ENCODE data around the gene LRCH1. TPM values are rescaled to one million over a fixed set of nuclear protein-coding genes. Genes with fewer than 3 reads are reported as not detected.

LRCH1 gene
- total and polyA plus RNA-seq, 4 donors: 2.6 to 6.6 (median 3.4) TPM

DNA sequence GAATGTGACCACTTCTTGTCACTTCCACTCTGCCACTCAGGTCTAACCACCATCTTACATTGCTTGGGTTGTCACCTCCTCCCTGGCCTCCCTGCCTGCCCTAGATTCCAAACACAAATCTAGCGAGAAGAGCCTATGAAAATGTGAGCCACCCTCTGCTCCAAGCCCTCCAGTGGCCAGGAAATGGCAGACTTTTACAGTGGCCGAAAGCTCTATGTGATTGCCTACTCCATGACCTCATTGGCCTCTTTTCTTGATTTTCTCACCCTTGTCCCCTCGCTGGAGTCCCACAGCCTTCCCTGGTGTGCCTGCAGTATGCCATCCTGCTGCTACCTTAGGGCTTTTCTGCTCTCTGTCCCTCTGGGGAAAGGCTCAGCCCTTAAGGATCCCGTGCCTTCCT, 84.2 kb downstream of the LRCH1 start:
- H3K4me1 ChIP-seq (ENCODE audit: control insufficient read depth in 4 of 4, insufficient read depth in 4 of 4, low read length in 3 of 4): peaks cover 1 to 22% (median 6%) of the 10 kb centered on the region in 4 donors
- DNase-seq (ENCODE audit: low spot score): no peak
- WGBS: 95% methylated on average over 4 of the region's 4 CpGs
- no peak for TF ChIP-seq FOXA2 (IDR thresholded peaks at IDR 0.05)
- no peak for TF ChIP-seq JUND (IDR thresholded peaks at IDR 0.05)
- no peak overlapping the region for H3K27ac ChIP-seq (ENCODE audit: low read depth in 1 of 2, low read length in 2 of 2)
- no peaks in the 10 kb centered on the region for H3K27me3 ChIP-seq (ENCODE audit: control insufficient read depth in 4 of 4, insufficient read depth in 4 of 4, low read length in 3 of 4)
- no peaks in the 10 kb centered on the region for H3K9me3 ChIP-seq (ENCODE audit: control insufficient read depth in 4 of 4, low read length in 3 of 4)
- H3K9ac ChIP-seq (ENCODE audit: low read depth in 1 of 2, low read length in 2 of 2): no peak overlapping the region
- no peak overlapping the region for H3K4me3 ChIP-seq (ENCODE audit: low read depth in 1 of 3, low read length in 3 of 3)
- H3K36me3 ChIP-seq (ENCODE audit: control insufficient read depth in 4 of 4, insufficient read depth in 3 of 4, low read depth in 1 of 4, low read length in 3 of 4): no peaks in the 10 kb centered on the region

DNA sequence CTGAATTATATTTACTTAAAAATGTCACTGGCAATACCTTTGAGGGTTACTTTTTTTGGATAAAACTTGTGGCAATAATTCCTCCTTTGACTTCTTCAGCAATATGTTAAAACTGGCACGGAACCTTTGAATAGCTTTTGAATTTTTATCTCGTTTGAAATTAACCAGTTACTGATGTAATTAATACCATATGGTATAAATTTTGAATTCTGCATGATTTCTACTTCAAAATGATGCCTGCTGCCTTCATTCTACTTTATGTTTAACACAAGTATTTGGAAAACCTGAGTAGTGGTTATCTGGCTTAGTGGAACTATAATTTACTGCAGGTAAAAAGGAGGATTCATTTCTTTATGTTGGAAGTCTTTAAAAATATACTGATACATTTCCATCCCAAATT, 85.3 kb downstream of the LRCH1 start:
- Histone ChIP-seq H3K9me3 (ENCODE audit: control insufficient read depth in 4 of 4, low read length in 3 of 4) (no peaks in the 10 kb centered on the region), H3K4me1 (ENCODE audit: control insufficient read depth in 4 of 4, insufficient read depth in 4 of 4, low read length in 3 of 4) (peaks cover 7 to 28% (median 14%) of the 10 kb centered on the region in 4 donors), H3K27me3 (ENCODE audit: control insufficient read depth in 4 of 4, insufficient read depth in 4 of 4, low read length in 3 of 4) (no peaks in the 10 kb centered on the region), H3K9ac (ENCODE audit: low read depth in 1 of 2, low read length in 2 of 2) (no peak overlapping the region), H3K36me3 (ENCODE audit: control insufficient read depth in 4 of 4, insufficient read depth in 3 of 4, low read depth in 1 of 4, low read length in 3 of 4) (no peaks in the 10 kb centered on the region), H3K4me3 (ENCODE audit: low read depth in 1 of 3, low read length in 3 of 3) (no peak overlapping the region), H3K27ac (ENCODE audit: low read depth in 1 of 2, low read length in 2 of 2) (no peak overlapping the region)
- TF ChIP-seq, protein P1, sequence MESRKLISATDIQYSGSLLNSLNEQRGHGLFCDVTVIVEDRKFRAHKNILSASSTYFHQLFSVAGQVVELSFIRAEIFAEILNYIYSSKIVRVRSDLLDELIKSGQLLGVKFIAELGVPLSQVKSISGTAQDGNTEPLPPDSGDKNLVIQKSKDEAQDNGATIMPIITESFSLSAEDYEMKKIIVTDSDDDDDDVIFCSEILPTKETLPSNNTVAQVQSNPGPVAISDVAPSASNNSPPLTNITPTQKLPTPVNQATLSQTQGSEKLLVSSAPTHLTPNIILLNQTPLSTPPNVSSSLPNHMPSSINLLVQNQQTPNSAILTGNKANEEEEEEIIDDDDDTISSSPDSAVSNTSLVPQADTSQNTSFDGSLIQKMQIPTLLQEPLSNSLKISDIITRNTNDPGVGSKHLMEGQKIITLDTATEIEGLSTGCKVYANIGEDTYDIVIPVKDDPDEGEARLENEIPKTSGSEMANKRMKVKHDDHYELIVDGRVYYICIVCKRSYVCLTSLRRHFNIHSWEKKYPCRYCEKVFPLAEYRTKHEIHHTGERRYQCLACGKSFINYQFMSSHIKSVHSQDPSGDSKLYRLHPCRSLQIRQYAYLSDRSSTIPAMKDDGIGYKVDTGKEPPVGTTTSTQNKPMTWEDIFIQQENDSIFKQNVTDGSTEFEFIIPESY (IDR thresholded peaks at IDR 0.05): no peak
- TF ChIP-seq, protein P2, sequence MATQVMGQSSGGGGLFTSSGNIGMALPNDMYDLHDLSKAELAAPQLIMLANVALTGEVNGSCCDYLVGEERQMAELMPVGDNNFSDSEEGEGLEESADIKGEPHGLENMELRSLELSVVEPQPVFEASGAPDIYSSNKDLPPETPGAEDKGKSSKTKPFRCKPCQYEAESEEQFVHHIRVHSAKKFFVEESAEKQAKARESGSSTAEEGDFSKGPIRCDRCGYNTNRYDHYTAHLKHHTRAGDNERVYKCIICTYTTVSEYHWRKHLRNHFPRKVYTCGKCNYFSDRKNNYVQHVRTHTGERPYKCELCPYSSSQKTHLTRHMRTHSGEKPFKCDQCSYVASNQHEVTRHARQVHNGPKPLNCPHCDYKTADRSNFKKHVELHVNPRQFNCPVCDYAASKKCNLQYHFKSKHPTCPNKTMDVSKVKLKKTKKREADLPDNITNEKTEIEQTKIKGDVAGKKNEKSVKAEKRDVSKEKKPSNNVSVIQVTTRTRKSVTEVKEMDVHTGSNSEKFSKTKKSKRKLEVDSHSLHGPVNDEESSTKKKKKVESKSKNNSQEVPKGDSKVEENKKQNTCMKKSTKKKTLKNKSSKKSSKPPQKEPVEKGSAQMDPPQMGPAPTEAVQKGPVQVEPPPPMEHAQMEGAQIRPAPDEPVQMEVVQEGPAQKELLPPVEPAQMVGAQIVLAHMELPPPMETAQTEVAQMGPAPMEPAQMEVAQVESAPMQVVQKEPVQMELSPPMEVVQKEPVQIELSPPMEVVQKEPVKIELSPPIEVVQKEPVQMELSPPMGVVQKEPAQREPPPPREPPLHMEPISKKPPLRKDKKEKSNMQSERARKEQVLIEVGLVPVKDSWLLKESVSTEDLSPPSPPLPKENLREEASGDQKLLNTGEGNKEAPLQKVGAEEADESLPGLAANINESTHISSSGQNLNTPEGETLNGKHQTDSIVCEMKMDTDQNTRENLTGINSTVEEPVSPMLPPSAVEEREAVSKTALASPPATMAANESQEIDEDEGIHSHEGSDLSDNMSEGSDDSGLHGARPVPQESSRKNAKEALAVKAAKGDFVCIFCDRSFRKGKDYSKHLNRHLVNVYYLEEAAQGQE (IDR thresholded peaks at IDR 0.05): no peak
- TF ChIP-seq SP1 (IDR thresholded peaks at IDR 0.05) (no peak), RXRA (IDR thresholded peaks at IDR 0.05) (no peak), TAF1 (conservative IDR thresholded peaks at IDR 0.05) (no peak), YY1 (IDR thresholded peaks at IDR 0.05) (no peak), JUND (IDR thresholded peaks at IDR 0.05) (no peak), FOXA2 (IDR thresholded peaks at IDR 0.05) (no peak), GABPA (IDR thresholded peaks at IDR 0.05 in 1 of 2, conservative IDR thresholded peaks at IDR 0.05 in 1 of 2) (no peak), EGR1 (IDR thresholded peaks at IDR 0.05; ENCODE audit: low read depth in 2 of 2) (no peak), RAD21 (IDR thresholded peaks at IDR 0.05) (no peak), HNF4A (conservative IDR thresholded peaks at IDR 0.05) (no peak), FOXA1 (IDR thresholded peaks at IDR 0.05) (no peak), HNF4G (IDR thresholded peaks at IDR 0.05) (no peak), NR2F2 (IDR thresholded peaks at IDR 0.05) (no peak)
- TF ChIP-seq, protein P3, sequence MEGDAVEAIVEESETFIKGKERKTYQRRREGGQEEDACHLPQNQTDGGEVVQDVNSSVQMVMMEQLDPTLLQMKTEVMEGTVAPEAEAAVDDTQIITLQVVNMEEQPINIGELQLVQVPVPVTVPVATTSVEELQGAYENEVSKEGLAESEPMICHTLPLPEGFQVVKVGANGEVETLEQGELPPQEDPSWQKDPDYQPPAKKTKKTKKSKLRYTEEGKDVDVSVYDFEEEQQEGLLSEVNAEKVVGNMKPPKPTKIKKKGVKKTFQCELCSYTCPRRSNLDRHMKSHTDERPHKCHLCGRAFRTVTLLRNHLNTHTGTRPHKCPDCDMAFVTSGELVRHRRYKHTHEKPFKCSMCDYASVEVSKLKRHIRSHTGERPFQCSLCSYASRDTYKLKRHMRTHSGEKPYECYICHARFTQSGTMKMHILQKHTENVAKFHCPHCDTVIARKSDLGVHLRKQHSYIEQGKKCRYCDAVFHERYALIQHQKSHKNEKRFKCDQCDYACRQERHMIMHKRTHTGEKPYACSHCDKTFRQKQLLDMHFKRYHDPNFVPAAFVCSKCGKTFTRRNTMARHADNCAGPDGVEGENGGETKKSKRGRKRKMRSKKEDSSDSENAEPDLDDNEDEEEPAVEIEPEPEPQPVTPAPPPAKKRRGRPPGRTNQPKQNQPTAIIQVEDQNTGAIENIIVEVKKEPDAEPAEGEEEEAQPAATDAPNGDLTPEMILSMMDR (IDR thresholded peaks at IDR 0.05; ENCODE audit: low read depth, low read length, missing input control): no peak
- TF ChIP-seq, protein P4, sequence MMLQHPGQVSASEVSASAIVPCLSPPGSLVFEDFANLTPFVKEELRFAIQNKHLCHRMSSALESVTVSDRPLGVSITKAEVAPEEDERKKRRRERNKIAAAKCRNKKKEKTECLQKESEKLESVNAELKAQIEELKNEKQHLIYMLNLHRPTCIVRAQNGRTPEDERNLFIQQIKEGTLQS (IDR thresholded peaks at IDR 0.05): no peak
- TF ChIP-seq, protein P5, sequence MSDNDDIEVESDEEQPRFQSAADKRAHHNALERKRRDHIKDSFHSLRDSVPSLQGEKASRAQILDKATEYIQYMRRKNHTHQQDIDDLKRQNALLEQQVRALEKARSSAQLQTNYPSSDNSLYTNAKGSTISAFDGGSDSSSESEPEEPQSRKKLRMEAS (IDR thresholded peaks at IDR 0.05): no peak
- WGBS: 86% methylated on average over 2 of the region's 2 CpGs
- no peak for DNase-seq (ENCODE audit: low spot score)
